Breast epithelium (tissue), 3 donors: ENCODE data around the gene FAM222A.

Experiments used
- CTCF ChIP-seq, 3 donors: fragments of 450-650 bp; IDR thresholded peaks; one replicate each; pipeline ENCODE4 v1.5.1; 2016 to 2017; ENCODE audit warnings: antibody characterized with exemption in 3 of 3, mild to moderate bottlenecking in 3 of 3, moderate library complexity in 3 of 3
- POLR2A ChIP-seq: fragments of 450-650 bp; IDR thresholded peaks from one replicate; pipeline ENCODE4 v1.6.1; 2016; ENCODE audit warnings: antibody characterized with exemption, mild to moderate bottlenecking, moderate library complexity

- TF ChIP-seq POLR2A, result no peak
- TF ChIP-seq CTCF (IDR thresholded peaks at IDR 0.05), result no peak
Measured at GRCh38 chr12:109783135-109783964, 69.7 kb downstream of the FAM222A start.
